NT2/D1 (cell line): ENCODE results near the gene KCNG2.

Experiments used
- SUZ12 ChIP-seq: IDR thresholded peaks from 2 replicates; pipeline ENCODE4 v1.6.1; 2011; ENCODE audit not compliant: insufficient read length, insufficient read depth; ENCODE audit errors: extremely low read depth
- YY1 ChIP-seq: IDR thresholded peaks from 2 replicates; pipeline ENCODE4 v1.6.1; 2011; ENCODE audit not compliant: insufficient read length, insufficient read depth
- ZNF274 ChIP-seq: IDR thresholded peaks from 2 replicates; pipeline ENCODE4 v1.6.1; 2011; ENCODE audit warnings: mild to moderate bottlenecking, low read depth, low read length

- TF ChIP-seq YY1 (no peak), ZNF274 (no peak), SUZ12 (no peak)
These were observed 126.3 kb downstream of the KCNG2 start for GRCh38 chr18:79923896-79924585.
